ENCODE data around the gene TTC38.

Gene TTC38

DNA sequence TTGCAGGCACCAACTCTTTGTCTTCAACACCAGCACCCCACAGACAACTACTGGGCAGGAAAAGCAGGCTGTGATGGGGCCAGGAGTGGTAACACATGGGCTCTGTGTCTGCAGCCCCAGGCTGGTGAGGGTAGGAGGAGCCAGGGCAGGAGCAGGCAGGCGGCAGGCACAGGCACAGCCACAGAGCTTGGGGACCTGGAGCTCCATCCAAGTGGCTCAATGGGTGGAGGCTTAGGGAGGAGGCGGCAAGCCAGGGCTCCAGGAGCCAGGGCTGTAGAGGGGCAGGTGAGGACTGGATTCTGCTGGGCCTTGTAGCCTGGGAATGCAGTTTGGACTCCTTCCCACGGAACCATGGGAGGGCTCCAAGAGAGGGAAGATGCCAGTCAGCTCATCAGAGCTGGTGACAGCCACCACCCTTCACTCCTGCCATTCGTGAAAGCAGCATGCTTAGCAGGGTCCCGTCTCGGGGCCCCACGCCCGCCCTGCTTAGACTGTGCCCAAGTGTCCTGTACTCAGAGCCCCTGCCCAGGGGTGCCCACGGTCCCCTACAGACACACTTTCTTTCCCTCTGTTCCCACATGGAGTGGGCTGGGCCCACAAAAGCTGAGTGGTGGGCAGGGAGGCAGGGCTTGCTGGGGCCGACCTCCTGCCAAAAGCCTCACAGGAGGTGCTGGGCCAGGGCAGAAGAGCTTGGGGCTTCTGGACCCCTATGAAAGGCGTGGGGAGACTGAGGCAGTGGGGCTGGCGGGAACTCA, 12.4 kb downstream of the TTC38 start:
- no peak for DNase-seq

DNA sequence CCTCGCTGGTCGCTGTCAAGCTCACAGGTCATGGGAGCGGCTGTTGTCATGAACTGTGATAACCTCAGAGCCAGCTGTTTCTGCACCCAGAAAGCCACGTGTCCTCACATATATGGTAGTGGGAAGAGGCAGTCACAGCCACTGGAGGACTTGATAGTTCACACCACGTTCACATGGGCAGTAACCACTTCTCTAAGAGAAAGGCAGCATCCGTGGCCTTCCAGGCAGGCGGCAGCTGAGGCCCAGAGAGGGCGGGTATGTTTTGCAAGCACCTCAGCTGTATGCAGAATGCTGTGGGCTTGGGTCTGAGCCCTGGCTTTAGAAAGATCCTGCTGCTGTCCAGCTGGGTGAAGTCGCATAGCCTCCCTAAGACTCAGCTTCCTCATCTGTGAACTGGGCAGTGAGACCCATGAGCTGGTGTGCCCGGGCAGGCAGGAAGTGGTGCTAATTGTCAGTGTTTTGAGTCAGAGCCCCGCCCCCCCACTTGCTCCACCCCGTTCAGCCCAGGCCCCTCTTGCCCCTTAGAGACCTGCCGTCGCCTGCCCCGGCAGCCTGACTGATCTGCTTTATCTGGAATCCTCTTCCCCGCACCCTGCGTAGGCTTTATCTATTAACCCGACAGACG, 13.3 kb downstream of the TTC38 start:
- no peak for DNase-seq

DNA sequence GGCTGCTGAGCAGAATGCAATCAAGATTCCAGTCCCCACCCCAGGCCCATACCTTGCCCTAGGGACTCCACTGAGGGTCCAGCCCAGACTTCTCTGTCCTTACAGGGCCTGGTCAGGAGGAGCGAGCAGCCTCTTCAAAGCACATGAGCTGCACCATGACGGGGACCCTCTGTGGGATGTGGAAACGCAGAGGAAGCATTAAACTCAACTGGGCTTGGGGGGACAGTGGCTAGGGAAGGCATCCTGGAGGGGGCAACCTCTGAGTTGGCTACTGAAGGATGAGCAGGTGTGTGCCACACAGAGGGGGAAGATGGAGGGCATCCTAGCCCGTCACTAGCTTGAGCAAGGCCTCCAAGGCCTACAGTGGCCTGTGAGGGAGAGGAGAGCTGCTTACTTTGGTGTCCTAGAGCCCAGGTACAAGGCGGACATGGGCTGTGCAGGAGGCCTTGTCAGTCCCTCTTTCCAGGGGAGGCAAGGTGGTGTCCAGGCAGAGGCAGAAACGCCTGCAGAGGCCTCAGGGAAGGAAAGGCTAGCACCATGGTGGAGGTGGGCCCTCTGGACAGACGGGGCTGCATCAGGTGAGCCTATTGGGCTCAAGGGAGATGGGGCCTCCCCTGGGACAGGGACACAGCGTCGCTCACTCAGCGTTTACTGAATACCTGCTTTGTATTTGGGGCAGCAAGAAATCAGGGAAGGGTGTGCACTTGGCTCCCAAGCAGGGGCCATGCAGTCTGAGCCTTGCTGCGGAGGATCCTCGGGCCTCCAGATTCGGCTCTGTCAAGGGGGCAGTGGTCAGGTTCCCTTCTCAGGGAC, 14.3 kb downstream of the TTC38 start:
- DNase-seq, result no peak

DNA sequence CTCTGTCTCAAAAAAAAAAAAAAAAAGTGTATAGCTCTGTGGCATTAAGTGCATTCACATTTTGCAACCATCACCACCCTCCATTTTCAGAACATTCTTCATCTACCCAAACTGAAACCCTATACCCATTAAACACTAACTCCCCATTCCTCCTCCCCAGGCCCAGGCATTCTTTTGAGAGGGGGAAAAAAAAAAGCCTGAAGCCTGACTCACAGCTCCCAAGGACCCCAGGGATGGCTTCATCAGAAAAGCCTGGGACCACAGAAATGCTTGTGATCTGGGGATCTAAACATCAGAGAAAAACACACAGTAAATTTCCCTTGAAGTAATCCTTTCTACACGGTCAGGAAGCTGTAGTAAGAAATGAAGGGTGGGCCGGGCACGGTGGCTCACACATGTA, 18.2 kb downstream of the TTC38 start:
- DNase-seq, result no peak

DNA sequence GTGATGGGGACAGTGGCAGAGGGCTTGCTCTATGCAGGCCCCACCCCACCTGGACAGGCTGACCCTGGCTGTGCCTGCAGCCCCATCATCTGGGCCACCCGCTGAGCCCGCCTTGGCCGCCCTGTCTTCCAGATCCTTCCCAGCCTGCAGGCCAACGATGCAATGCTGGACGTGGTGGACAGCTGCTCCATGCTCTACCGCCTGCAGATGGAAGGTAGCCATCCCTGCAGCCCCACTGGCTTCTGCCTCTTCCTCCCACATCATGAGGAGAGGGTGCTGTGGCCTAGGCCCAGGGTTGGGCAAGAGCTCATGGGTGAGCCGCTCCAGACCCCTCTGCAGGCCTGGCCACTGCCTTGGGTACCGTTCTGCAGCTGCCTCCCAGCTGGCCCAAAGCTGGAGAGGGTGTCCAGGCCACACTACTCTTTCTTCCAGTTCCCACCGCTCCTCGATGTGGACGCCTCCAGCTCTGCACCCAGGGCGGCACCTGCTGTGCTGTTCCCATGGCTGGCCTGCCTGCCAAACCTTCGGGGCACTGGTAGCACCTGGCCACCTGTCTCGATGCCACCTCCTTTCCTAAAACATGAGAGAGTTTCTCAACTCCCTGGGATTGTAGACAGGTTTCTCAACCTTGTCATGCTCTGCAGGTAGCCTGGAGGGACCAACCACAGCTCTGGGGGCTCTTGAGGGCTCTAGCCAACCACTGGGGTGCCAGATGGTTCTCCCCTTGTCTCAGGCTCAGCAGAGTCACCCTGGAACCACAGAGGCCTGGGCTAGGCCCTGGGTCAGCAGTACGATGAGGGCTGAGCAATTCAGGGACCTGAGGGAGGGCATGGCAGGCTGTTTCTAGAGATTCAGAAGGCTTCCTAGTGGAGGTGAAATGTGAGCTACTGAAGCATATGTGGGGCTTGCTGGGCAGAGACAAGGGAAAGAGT, 19.4 kb downstream of the TTC38 start:
- DNase-seq, result no peak

DNA sequence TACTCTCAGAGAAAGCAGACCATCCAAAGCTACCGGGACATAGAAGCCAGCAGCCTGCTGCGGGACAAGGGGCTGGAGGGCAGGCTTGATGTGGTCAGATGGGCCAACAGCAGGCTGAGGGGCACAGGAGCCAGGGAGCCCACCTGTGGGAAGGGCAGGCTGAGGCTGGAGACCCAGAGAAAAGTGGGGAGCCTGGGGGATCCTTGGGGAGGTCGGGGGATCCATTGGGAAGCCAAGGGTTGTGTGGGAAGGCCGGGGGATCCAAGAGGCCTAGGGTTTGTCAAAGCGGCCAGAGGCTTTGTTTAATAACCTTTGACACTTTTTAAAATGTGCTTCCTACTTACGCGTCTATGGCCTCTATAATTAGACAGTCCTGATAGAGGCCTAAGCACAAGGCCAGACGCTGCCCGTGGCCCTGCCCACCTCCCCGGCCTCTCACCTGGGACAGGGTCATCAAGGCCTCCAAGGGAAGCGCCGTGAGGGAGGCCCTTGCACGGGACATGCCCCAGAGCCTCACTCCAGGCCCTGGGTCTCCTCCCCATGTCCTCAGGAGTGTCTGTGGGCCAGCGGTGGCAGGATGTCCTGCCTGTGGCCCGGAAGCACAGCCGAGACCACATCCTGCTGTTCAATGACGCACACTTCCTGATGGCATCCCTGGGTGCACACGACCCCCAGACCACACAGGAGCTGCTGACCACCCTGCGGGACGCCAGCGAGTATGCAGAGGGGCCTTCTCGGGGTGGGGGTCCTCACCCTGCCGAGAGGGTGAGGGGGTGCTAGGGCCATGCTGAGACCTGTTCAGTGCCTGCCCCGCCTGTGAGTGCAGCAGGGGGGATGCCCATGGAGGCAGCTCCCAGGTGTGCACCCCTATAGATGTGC, 20.3 kb downstream of the TTC38 start:
- DNase-seq, result no peak

DNA sequence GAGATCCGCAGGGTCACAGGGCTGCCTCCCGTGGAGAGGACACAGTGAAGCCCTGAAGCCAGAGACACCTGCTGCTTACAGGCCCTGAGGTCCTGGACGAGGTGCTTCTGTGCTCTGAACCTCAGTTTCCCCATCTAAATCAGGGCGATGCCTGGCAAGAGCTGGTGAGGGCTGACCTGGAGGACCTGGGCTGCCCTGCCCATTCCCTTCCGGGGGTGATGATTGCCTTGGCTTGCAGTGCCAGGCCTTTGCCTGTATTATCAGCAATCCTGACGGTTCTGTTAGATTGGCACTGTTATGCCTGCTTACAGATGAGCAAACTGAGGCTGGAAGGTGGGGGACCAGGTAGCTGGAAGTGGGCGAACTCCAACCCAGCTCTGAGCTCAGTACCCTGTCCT, 21.0 kb downstream of the TTC38 start:
- DNase-seq, result no peak

DNA sequence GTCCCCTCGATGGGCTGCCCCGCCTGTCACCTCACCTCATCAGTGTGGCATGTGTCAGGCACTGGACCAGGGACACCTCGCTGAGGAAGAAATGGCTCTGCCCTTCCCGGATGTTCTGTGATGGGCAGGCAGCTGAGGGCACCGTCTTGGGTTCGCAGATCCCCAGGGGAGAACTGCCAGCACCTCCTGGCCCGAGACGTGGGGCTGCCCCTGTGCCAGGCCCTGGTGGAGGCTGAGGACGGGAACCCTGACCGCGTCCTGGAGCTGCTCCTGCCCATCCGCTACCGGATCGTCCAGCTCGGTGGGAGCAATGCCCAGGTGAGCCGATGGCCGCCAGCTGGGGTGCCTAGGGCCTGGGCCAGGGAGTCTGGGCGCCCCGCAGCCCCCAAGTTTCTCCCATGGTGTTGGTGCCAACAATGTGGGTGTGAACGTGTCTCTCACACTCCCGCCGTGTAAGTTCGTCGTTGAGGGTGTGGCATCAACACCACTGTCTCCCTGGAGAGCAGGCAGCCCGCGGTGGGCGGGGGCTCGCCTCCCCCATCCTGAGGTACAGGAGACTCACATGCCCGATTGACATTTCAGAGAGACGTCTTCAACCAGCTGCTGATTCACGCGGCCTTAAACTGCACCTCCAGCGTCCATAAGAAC, 21.6 kb downstream of the TTC38 start:
- no peak for DNase-seq

DNA sequence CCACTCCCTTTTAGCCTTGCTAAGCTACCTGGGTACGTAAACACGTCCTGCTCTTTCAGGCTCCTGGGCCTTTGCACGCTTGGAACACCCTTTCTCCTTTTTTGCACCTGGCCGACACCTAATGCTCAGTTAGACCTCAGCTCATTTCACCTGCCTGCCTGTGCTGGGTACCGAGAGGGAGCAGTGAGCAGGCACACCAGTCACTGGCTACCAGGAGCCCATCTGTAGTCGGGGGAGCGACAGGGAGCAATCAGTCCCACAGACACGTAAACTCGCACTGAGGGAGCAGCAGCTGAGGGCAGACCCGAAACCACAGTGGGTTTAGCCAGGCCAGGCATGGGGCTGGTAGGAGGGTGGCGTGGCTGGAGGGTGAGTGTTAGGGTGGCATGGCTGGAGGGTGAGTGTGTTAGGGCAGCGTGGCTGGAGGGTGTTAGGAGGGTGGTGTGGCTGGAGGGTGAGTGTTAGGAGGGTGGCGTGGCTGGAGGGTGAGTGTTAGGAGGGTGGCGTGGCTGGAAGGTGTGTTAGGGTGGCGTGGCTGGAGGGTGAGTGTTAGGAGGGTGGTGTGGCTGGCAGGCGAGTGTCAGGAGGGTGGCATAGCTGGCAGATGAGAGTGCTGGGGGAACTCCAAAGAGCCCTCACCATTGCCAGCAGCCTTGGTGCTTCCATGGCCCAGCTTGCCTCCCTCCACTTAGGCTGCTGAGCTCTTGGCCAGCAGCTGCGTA, 22.5 kb downstream of the TTC38 start:
- DNase-seq, result no peak

DNA sequence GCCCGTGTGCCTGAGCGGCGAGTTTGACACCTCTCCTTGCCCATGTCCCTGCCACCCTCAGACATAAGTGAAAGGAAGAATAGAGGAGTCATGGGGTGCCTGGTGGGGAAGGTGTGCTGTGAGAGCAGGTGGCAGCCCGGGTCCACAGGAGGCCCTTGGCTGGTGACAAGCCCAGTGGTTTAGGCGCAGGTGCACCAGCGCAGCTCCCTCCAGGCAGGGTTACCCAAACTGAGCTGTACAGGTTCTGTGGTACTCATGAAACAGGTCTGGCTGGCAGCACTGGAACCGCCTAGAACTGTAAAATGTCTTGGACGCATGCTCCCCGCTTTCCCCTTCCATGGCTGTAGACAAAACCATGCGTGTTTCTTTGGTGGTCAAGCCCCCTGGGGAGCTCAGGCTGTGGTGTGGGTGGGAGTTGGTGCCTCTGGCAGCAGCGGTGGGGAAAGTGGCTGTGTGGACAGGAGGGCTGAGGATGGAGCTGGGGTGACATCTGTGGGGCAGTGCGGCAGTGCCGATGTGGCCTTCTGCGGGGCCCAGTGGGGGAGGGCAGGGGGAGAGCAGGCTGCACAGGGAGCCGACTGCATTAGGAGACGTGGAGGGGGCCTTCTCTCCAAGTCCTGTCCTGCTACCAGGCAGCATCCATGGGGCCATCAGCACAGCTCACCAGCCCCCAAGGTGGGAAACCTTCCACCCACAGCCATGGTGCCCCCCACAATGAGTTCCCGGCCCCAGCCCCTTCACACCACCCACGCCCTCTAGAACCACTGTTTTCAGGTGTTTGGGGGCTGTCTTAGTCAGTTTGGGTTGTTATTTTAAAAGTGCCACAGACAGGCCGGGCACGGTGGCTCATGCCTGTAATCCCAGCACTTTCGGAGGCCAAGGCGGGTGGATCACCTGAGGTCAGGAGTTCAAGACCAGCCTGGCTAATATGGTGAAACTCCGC, 23.3 kb downstream of the TTC38 start:
- no peak for DNase-seq

DNA sequence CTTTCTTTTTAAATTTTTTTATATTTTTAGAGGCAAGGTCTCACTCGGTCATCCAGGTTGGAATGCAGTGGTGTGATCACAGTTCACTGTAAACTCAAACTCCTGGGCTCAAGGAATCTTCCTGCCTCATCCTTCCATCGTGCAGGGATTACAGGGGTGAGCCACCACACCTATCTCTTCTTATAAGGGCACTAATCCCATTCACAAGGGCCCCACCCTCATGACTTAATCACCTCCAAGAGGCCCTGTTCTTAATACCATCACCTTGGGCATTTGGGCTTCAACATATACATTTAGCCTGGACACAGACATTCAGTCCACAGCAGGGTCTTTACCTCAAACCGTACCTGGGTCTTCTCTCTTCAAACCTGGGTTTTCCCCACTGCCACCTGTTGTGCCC, 24.4 kb downstream of the TTC38 start:
- no peak for DNase-seq

DNA sequence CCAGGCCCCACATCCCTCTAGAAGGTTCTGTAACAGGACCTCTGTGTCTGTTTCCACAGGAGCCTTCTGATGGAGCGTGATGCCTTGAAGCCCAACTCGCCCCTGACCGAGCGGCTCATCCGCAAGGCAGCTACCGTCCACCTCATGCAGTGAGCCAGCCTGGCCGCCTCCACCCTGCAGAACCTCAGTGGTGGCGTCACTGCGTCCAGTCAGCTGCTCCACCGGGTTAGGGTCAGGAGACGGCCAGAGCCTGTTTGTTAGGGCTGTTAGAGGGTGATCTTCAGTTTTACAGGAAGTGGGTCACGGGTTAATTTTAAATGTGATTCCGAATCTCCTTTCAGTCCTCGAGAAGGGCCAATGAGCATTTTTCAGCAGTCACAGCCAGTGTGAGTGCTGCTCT, 24.9 kb downstream of the TTC38 start:
- peak in 1 of 2 donors; percentile 23 for DNase-seq

DNA sequence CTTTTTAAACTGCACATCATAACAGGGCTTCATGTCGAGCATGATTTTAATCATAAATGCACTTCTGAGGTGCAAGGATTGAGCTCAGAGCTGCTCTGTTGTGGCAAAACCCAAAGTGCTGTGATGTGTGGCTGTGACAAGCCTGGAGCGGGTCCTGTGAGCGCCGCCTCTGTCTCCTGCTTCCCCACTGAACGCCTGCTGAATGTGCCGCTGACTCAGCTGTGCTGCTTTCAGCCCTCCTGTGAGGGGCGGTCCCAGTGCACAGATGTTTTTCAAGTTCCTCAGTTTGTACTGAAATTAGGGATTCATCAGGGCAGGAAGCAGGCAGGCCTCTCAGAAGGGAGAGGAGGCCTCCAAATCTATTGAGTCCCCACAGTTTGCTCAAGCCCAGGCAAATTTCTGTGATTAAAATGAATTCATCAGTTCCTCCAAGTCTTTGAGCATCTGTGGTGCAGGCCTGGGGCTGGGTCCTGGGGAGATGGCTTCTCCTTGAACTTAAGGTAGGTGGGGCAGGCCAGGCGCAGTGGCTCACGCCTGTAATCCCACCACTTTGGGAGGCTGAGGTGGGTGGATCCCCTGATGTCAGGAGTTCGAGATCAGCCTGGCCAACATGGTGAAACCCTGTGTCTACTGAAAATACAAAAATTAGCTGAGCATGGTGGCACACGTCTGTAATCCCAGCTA, 25.9 kb downstream of the TTC38 start:
- peak; percentile 40 to 70 for DNase-seq

DNA sequence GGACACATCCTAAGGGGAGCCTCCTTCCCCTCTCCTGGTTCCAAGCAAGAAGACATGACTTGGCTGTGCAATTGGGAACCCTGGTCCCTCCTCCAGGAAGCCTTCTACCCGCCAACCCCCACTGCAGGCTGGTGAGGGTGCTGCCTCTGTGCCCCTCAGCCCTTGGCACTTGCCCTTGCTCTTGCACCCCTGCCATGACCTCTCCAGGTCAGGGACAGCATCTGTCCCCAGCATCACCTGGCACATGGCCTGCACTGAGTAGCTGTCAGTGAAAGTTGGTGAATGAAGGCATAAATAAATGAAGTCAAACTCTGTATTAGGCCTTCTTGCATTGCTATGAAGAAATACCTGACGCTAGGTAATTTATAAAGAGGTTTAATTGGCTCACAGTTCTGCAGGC, 27.0 kb downstream of the TTC38 start:
- DNase-seq, result no peak

DNA sequence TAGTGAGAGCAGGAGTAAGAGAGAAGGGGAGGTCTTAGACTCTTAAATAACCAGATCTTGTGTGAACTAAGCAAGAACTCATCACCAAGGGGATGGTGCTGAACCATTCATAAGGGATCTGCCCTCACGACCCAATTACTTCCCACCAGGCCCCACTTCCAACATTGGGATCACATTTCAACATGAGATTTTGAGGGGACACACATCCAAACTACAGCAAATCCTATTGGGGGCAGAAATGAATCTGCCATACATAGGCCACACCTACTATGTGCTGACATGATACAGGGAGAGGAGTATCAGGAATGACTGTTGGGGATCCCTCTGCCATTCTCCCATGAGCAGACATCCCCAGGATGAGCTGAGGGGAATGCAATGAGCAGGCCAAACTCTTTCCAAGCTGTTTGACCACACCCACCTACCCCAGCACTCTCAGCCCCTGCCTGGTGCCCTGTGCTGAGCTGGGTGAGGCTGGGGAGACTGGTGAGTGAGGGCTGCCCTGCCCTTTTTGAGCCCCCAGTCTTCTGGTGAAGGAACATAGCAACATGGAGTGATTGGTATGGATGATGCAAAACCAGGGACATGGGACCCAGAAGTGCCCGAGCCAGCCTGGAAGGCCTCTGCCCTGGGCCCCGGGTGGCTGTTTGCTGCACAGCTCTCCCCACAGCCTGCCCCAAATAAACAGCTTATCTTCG, 27.6 kb downstream of the TTC38 start:
- DNase-seq, result no peak

DNA sequence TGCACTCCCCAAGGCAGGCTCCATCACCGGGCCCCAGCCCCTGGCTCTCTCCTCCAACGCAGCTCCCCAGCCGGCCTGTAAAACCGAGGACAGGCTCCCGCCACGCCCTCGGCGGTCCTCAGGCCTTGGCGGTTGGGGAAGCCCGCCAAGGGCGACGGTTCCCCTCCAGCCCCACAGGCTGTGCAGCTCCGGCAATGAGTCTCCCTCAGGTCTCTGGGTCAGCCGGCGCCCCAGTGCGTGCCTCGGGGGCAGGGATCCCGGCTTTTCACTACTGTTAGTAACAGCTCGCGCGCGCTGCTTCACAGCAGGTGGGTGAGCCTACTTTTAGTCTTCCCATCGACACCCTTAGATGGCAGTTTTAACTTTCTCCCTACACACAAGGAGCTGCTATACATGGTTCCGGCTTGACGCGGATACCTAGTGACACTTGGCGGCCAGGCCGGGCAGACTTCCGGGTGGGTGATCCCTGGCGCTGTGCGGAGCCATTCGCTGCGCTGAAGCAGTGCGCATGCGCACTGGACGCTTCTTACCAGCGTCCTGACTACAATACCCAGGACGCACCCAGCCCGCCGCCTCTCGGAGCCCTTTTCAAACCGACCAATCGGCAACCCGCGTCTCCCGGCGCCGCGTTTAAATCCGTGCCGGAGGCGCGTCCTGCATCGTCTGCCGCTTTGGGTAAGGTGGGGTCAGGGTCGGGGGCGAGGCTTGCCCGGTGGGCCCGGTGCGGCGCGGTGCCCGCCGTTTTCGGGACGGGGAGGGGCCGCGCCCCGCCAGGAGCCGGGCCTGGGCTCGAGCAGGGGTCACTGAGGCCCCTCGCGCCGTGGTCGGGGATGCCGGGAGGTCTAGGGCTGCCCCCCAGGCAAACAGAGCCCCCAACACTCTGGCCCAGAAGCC, 28.7 kb downstream of the TTC38 start, which contains the start of gene GTSE1:
GTSE1 (plus strand) TSS at position 614 of the 894 bp plus-strand sequence. CDS start 531 bp downstream, outside the sequence.
- DNase-seq, result peak; percentile 97 to 98

Data from inflammatory macrophage treated with lipopolysaccharide for 1 hour (primary cell).